ENCODE results near the gene MTMR10. TPM values are rescaled to one million over a fixed set of nuclear protein-coding genes. Genes with fewer than 3 reads are reported as not detected.
A peak's percentile ranks its signal among the peaks of the same experiment; 100 is the strongest.

MTMR10 gene, protein sequence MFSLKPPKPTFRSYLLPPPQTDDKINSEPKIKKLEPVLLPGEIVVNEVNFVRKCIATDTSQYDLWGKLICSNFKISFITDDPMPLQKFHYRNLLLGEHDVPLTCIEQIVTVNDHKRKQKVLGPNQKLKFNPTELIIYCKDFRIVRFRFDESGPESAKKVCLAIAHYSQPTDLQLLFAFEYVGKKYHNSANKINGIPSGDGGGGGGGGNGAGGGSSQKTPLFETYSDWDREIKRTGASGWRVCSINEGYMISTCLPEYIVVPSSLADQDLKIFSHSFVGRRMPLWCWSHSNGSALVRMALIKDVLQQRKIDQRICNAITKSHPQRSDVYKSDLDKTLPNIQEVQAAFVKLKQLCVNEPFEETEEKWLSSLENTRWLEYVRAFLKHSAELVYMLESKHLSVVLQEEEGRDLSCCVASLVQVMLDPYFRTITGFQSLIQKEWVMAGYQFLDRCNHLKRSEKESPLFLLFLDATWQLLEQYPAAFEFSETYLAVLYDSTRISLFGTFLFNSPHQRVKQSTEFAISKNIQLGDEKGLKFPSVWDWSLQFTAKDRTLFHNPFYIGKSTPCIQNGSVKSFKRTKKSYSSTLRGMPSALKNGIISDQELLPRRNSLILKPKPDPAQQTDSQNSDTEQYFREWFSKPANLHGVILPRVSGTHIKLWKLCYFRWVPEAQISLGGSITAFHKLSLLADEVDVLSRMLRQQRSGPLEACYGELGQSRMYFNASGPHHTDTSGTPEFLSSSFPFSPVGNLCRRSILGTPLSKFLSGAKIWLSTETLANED
- total RNA-seq = 10 to 100 TPM; 23.3 to 25.0 TPM

DNA sequence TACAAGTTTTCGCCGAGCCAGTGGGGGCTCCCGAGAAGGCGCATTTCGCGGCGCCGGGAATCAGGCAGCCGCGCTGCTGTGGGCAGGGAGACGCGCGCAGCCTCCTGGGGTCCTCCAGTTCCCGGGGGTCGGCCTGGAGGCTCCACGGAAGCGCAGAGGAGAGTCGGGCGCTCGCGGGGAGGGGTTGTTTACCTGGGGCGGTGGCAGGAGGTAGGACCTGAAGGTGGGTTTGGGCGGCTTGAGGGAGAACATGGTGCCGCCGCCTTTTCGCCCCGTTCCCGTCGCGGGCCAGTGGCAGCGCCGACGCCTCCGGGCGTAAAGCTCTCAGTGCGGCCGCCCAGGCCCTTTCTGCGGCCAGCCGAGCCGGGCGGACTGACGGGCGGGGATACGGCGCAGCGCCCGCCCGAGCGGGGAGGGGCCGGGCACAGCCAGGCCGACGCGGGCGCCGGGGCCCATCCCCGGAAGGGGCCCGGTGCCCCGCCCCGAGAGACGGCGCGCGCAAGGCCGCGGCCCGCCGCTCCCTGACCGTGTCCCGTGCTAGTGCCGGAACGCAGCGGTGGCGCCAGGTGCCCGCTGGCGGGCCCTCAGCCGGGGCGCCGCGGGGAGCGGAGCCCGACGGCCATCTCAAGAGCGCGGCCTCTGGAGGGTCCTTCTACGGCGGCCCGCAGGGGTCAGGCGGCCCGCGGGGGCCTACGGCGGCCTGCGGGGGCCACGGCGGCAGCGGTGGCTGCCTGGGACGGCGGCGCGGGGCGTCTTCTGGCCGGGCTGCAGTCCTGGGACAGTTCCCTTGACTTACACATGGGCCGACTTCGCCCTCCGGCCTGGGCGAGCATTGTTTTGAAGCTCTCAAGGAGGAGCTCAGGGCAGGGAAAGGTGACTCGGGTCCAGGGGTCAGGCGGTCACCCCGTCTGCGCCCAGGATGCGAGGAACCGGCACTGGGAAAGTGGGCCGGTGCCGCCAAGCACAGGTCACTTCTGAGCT lies at the start of gene MTMR10:
Gene MTMR10 (minus strand): TSS at position 374 of the 981 bp plus-strand sequence. CDS start 122 bp downstream, at position 252.
- H3K9me3 ChIP-seq = no peaks in the 10 kb centered on the region
- H3K27me3 ChIP-seq = no peaks in the 10 kb centered on the region
- TF ChIP-seq, protein P1, sequence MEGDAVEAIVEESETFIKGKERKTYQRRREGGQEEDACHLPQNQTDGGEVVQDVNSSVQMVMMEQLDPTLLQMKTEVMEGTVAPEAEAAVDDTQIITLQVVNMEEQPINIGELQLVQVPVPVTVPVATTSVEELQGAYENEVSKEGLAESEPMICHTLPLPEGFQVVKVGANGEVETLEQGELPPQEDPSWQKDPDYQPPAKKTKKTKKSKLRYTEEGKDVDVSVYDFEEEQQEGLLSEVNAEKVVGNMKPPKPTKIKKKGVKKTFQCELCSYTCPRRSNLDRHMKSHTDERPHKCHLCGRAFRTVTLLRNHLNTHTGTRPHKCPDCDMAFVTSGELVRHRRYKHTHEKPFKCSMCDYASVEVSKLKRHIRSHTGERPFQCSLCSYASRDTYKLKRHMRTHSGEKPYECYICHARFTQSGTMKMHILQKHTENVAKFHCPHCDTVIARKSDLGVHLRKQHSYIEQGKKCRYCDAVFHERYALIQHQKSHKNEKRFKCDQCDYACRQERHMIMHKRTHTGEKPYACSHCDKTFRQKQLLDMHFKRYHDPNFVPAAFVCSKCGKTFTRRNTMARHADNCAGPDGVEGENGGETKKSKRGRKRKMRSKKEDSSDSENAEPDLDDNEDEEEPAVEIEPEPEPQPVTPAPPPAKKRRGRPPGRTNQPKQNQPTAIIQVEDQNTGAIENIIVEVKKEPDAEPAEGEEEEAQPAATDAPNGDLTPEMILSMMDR (IDR thresholded peaks at IDR 0.05) = no peak
- H3K4me1 ChIP-seq = peaks cover 0 to 32% of the 10 kb centered on the region in 2 donors
- peaks cover 5% of the 10 kb centered on the region for H3K36me3 ChIP-seq
- no peak for DNase-seq (ENCODE audit: low spot score)
- H3K27ac ChIP-seq = peak within 1 kb of the TSS; percentile 91 to 95
- peak within 1 kb of the TSS; percentile 96 to 98 for H3K4me3 ChIP-seq

DNA sequence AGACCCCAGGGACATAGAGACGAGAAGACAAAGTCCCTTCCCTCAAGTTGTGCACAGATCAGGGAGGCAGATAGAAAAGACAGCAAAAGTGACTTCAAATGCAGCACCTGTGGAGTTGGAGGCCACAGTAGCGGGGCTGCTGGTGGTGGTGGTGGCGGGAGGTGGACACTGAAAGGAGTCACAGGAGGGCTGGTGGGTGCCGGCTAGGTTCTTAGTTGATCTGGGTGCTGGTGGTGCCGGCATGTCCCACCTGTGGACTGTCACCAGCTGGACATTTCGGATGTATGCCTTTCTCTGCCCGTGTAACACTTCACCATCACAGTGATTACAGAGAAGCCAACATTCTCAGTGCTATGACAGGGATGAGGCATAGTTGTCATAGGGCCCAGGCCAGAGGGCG lies 49.2 kb upstream of the MTMR10 start:
- TF ChIP-seq, protein P1 (IDR thresholded peaks at IDR 0.05) = no peak
- H3K36me3 ChIP-seq = no peaks in the 10 kb centered on the region
- H3K27me3 ChIP-seq = no peaks in the 10 kb centered on the region
- no peaks in the 10 kb centered on the region for H3K4me1 ChIP-seq
- no peak for DNase-seq (ENCODE audit: low spot score)
- H3K4me3 ChIP-seq = no peak overlapping the region
- no peak overlapping the region for H3K27ac ChIP-seq
- no peaks in the 10 kb centered on the region for H3K9me3 ChIP-seq

DNA sequence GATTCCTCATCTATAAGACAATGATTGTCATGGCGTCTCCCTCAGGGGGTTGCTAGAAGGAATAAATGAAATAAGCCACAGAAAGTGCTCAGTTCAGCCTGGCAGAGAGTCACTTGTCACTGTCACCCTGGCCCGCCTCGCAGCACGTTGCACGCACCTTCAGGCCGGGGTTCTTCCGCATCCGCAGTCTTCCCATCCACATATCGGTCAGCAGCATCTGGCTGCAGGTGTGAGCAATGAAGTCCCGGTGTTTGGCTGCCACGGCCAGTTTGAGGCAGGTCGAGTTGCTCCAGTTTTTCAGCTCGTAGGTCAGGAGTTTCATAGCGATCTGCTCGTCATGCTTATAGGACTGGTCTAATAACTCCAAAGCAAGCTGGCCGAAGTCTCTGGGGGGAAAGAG lies 48.5 kb upstream of the MTMR10 start:
- DNase-seq (ENCODE audit: low spot score) = no peak

DNA sequence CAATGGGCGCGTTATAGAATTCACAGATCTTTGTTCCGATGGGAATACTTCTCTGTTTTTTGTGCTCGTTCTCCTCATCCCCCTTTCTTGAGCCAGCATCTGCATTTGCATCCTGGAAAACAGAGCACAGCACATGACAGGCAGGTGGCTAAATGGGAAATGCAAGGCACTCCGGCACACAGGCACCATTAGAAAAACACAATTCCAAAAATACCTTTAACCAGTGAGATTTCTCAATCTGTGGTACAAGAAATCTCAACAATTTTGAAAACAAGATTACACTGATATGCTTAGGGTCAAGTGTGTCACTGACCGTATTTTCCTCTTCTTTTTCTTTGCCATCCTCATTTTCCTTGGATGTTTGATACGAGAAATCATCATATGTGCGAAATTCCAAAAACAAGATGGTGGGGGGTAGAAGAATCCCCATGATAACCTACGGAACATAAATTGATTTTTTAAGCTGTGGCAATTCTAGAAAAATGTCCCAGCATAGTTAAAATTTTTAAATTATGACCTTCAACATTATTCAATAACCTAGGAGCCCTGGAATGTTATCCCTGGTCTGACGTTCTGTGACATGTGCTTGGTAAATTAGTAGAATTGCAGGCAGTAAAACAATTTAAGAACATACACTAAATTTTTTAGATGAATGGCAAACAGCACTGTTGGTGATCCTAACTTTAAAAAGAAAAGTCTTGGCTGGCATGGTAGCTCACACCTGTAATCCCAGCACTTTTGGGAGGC lies 46.5 kb upstream of the MTMR10 start:
- TF ChIP-seq, protein P1 (IDR thresholded peaks at IDR 0.05) = no peak
- H3K4me3 ChIP-seq = no peak overlapping the region
- H3K9me3 ChIP-seq = no peaks in the 10 kb centered on the region
- no peak for DNase-seq (ENCODE audit: low spot score)
- H3K36me3 ChIP-seq = no peaks in the 10 kb centered on the region
- no peak overlapping the region for H3K27ac ChIP-seq
- H3K4me1 ChIP-seq = peaks cover 0 to 6% of the 10 kb centered on the region in 2 donors
- no peaks in the 10 kb centered on the region for H3K27me3 ChIP-seq

More for the DNA sequence above, 48.5 kb upstream of the MTMR10 start:
- no peaks in the 10 kb centered on the region for H3K9me3 ChIP-seq
- H3K4me1 ChIP-seq = no peaks in the 10 kb centered on the region
- H3K4me3 ChIP-seq = no peak overlapping the region
- no peak overlapping the region for H3K27ac ChIP-seq
- no peaks in the 10 kb centered on the region for H3K27me3 ChIP-seq
- TF ChIP-seq, protein P1 (IDR thresholded peaks at IDR 0.05) = no peak
- no peaks in the 10 kb centered on the region for H3K36me3 ChIP-seq

DNA sequence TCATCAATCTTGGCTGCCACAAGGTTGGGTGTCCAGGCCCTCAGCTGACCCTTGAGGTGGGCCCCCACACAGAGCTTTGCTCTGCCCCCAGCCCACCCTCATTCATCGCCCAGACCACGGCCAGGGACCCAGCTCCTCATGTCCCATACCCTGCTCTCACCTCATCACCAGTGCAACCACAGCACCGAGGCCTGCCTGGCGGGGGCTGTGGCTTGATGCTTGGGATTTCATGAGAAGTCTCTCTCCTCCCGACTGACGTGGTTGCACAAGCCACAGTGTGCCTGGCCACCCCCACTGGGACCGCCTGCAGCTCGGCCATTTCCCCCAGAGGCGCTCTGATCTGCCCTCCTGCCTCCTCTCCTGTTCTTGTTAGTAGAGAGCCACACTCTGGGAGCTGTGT lies 45.4 kb upstream of the MTMR10 start:
- no peaks in the 10 kb centered on the region for H3K36me3 ChIP-seq
- H3K27me3 ChIP-seq = no peaks in the 10 kb centered on the region
- peaks cover 0 to 6% of the 10 kb centered on the region in 2 donors for H3K4me1 ChIP-seq
- DNase-seq (ENCODE audit: low spot score) = no peak
- H3K9me3 ChIP-seq = no peaks in the 10 kb centered on the region
- TF ChIP-seq, protein P1 (IDR thresholded peaks at IDR 0.05) = no peak
- no peak overlapping the region for H3K27ac ChIP-seq
- H3K4me3 ChIP-seq = no peak overlapping the region
